Left kidney (tissue), 2 donors: ENCODE results near the gene BCL6. TPM values are rescaled to one million over a fixed set of nuclear protein-coding genes. Genes with fewer than 3 reads are reported as not detected.
"Not testable (repeated sequence)": the region's sequence is repeated elsewhere in the genome, so short reads cannot be mapped to it uniquely, and the experiment has no call there.

Source experiments
- DNase-seq: peaks from one replicate; pipeline ENCODE4 v3.0.0-alpha.2; 2013
- polyA plus RNA-seq: library from polyadenylated mRNA; unstranded; fragments of 120-200 nt; gene quantifications from one replicate; pipeline ENCODE4 v1.2.1, GENCODE V29; 2013; ENCODE audit not compliant: insufficient read length

BCL6 gene
- polyA plus RNA-seq, 1 donor = 14.2 TPM

GRCh38 chr3:187714404-187714979 lies 30.8 kb downstream of the BCL6 start:
- peak; percentile 77 for DNase-seq

- no peak for DNase-seq
These were observed 31.8 kb downstream of the BCL6 start for GRCh38 chr3:187713504-187713903.

- DNase-seq = no peak
These were observed 36.1 kb downstream of the BCL6 start for GRCh38 chr3:187709155-187709554.

- DNase-seq = no peak
These were observed 36.6 kb downstream of the BCL6 start for GRCh38 chr3:187708696-187709095.

- DNase-seq = no peak
These were observed 38.3 kb downstream of the BCL6 start for GRCh38 chr3:187706971-187707370.

GRCh38 chr3:187705164-187705563 lies 40.1 kb downstream of the BCL6 start:
- DNase-seq = no peak

- DNase-seq = no peak
These were observed 42.7 kb downstream of the BCL6 start, which contains the start of gene RTP2 for GRCh38 chr3:187702507-187703033. RTP2 (minus strand) TSS chr3:187702557; CDS start chr3:187702128, 429 bp downstream.

GRCh38 chr3:187700249-187700648 lies 45.0 kb downstream of the BCL6 start:
- no peak for DNase-seq

- DNase-seq = no peak
These were observed 46.5 kb downstream of the BCL6 start for GRCh38 chr3:187698499-187699399.

GRCh38 chr3:187696021-187696420 lies 49.2 kb downstream of the BCL6 start:
- DNase-seq = no peak

- DNase-seq = no peak
These were observed 49.8 kb downstream of the BCL6 start for GRCh38 chr3:187695449-187695848.

- no peak for DNase-seq
These were observed 50.5 kb downstream of the BCL6 start for GRCh38 chr3:187694801-187695200.

GRCh38 chr3:187693431-187693830 lies 51.8 kb downstream of the BCL6 start:
- no peak for DNase-seq

GRCh38 chr3:187689984-187690383 lies 55.3 kb downstream of the BCL6 start:
- no peak for DNase-seq

- DNase-seq = no peak
These were observed 58.5 kb downstream of the BCL6 start for GRCh38 chr3:187686621-187687273.

- no peak for DNase-seq
These were observed 59.3 kb downstream of the BCL6 start for GRCh38 chr3:187685948-187686347.

GRCh38 chr3:187684880-187685279 lies 60.4 kb downstream of the BCL6 start:
- DNase-seq = no peak

GRCh38 chr3:187684444-187684843 lies 60.8 kb downstream of the BCL6 start:
- no peak for DNase-seq

- not testable (repeated sequence) for DNase-seq
These were observed 63.5 kb downstream of the BCL6 start for GRCh38 chr3:187681756-187682155.

- peak; percentile 64 for DNase-seq
These were observed 65.5 kb downstream of the BCL6 start for GRCh38 chr3:187679638-187680396.

GRCh38 chr3:187678726-187679268 lies 66.5 kb downstream of the BCL6 start:
- peak; percentile 61 for DNase-seq

- DNase-seq = no peak
These were observed 67.7 kb downstream of the BCL6 start for GRCh38 chr3:187677604-187678003.
